Left renal pelvis (tissue), 4 donors: ENCODE data around the gene STRA8. TPM values are rescaled to one million over a fixed set of nuclear protein-coding genes. Genes with fewer than 3 reads are reported as not detected.
A peak's percentile ranks its signal among the peaks of the same experiment; 100 is the strongest.

Experiments used
- DNase-seq, 4 donors: peaks; one replicate each; pipeline ENCODE4 v3.0.0-alpha.2; 2013; ENCODE audit warnings: low read depth in 4 of 4, low spot score in 3 of 4
- polyA plus RNA-seq, 4 donors: library from polyadenylated mRNA; unstranded; fragments of 120-200 nt; gene quantifications; one replicate each; pipeline ENCODE4 v1.2.1, GENCODE V29; 2013; ENCODE audit not compliant: insufficient read length in 4 of 4

STRA8 gene
- polyA plus RNA-seq, 4 donors: 0.17 to 0.21 TPM; not detected in 2

GRCh38 chr7:135262623-135263320 is 29.1 kb downstream of the STRA8 start:
- no peak for DNase-seq

GRCh38 chr7:135263321-135263970 is 29.8 kb downstream of the STRA8 start:
- DNase-seq: no peak

DNA sequence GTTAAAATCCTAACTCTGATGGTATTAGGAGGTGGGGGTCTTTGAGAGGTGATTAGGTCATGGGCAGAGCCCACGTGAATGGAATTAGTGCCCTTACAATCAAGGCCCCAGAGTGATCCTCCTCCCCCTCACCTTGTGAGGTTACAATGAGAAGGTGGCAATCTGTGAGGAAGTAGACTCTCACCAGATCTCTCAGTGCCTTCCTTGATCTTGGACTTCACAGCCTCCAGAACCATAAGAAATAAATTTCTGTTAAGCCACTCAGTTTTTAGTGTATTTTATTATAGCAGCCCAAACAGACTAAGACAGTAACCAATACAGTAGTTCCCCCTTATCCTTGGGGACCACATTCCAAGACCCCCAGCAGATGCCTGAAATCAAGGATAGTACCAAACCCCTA is 32.0 kb downstream of the STRA8 start:
- DNase-seq: no peak

DNA sequence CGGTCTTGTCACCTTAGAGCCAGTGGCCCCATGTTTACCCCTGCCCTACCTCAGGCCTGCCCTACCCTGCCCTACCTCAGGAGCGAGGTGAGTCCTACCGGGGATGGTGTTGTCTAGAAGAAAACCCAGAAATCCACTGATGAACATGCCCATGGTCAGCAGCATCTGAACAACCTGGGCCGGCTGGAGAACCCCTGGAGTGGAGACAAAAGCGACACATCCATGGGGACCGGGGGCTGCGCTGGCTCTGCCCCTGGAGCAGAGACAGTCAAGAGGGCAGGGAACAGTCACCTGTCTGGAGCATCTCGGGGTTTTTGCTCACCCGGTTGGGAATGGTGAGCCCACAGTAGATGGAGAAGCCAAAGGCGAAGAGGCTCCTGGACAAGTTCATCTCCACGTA is 36.3 kb downstream of the STRA8 start:
- no peak for DNase-seq

GRCh38 chr7:135270577-135271254 is 37.1 kb downstream of the STRA8 start:
- no peak for DNase-seq

- no peak for DNase-seq
Observed at GRCh38 chr7:135271255-135271615, 37.6 kb downstream of the STRA8 start.

DNA sequence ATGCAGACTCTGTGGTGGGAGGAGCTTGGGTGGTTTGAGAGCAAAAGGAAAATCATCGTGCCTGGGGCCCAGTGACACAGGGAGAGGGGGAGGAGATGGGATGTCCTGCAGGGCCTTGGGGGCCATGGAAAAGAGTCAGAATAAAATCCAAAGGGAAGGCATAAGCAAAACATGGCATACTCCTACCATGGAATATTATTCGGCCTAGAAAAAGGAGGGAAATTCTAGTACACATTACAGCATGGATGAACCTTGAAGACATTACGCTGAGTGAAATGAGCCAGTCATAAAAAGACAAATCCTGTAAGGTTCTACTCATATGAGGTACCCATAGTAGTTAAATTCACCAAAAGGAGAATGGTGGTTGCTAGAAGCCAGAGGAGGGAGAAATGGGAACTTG is 38.7 kb downstream of the STRA8 start:
- no peak for DNase-seq

DNA sequence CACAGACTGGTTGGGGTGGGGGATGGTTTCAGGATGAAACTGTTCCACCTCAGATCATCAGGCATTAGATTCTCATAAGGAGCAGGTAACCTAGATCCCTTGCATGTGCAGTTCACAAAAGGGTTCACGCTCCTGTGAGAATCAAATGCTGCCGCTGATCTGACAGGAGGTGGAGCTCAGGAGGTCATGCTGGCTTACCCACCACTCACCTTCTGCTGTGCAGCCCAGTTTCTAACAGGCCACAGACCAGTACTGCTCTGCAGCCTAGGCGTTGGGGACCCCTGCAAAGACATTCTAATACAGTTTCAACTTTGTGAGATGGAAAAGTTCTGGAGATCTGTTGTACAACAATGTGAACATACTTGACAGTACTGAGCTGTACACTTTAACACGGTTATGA is 39.9 kb downstream of the STRA8 start:
- no peak for DNase-seq

DNA sequence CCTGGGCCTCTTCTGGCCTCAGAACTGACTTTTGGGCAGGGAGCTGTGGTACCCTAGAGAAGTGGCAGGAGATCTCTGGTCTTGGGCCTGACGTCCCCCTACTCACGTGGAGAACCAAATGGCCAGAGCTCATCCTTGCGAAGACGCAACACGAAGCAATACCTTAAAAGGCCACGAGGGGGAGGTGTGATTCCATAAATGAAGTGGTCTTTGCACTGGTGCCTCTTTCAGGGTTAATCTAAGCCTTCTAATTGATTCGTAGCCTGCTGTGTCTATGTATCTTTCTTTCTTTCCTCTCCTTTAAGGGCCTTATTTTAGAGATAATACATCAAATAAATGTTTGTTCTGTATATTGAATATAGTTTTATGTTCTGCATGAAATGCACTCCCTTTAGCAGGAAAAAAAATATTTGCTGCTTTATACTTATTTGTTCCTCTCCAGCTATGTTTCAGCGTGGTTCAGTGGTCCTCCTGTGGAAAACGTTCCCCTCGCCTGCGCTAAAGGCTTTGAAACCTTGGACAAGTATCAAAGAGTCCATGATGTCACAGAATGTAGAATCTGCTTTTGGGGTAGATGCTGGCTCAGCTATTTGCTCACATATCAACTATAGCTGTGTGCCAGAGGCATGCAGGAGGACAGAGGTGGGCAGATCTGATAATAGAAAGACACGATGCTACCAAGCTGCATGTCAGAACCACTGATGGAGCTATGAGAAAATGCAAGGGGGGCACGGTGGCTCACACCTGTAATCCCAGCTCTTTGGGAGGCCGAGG is 41.0 kb downstream of the STRA8 start:
- DNase-seq: peak in 3 of 4 donors; percentile 29 to 44 (median 42)

DNA sequence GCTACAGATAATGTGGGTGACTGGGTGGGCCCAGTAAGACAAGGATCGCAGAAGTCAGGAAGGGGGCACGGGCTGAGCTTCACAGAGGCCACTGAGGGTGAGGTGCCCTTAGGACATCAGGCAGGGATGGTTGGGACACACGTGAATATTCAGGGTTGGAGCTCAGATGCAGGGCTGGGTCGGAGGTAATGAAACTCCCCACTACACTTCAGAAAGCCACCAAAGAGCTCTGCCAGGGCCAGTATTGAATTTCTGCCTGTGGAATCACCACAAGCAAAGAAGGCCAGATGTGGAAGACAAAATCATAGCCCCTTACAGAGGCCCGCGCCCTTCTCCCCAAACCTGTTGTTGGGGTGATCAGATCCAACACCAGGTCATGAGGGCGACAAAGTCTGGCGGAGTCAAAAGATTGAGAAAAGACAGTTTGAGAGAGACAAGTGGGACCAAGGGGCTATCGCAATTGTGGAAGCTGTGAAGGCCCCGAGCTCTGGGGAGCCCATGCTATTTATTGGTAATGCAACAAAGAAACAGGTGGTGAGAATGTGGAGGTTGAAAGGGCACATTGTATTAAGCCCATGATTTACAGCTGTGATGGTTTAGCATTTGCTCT is 42.4 kb downstream of the STRA8 start:
- no peak for DNase-seq

DNA sequence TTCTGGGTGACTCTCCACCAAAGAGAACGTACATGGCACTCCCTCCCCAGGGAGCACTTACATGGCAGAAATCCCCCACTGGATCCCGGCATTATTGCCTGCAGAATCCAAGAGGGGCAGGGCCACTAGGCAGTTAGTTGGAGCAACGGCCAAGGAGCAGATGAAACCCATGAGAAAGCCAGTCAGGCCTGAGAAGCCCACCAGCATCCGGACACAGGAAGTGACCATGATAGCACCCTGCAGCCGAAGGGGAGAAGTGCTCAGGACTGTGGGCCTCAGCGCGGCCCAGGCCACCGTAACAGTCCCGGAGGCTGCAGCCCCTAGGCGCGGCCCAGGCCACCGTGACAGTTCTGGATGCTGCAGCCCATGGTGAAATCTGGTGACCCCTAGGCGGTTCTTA is 43.5 kb downstream of the STRA8 start:
- DNase-seq: no peak

GRCh38 chr7:135281363-135281949 is 47.8 kb downstream of the STRA8 start:
- peak; percentile 68 to 77 (median 72) for DNase-seq

DNA sequence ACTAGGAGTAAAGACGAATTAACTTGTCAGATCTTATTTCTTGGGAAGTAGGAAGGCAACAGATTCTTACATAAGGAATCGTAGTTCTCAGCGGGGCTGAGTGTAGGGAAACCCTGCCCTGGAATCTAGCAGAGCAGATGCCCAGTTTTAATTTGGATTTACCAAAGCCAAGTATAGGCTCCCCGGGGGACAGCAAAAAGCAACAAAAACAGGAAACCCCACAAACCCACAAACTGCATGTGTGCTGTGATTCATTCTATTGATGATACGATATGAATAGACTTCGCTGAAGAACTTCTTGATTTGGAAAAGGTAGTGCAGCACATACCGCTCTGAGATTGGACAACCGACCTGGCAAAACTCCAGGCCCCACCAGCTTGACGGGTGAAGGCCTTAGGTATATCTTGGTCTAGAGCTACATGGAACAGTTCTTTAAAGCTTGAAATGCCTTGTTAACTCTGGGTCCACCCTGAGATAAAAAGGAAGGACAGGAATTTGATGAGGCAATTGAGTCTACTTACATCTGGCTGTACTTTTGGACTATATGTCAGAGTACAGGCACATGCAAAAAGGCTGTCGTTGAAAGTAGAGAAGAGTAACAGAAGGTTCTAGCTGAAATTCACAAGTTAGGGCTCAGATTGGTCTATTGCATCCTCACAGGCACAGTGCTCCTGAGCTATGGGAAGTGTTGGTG is 49.1 kb downstream of the STRA8 start:
- DNase-seq: no peak

DNA sequence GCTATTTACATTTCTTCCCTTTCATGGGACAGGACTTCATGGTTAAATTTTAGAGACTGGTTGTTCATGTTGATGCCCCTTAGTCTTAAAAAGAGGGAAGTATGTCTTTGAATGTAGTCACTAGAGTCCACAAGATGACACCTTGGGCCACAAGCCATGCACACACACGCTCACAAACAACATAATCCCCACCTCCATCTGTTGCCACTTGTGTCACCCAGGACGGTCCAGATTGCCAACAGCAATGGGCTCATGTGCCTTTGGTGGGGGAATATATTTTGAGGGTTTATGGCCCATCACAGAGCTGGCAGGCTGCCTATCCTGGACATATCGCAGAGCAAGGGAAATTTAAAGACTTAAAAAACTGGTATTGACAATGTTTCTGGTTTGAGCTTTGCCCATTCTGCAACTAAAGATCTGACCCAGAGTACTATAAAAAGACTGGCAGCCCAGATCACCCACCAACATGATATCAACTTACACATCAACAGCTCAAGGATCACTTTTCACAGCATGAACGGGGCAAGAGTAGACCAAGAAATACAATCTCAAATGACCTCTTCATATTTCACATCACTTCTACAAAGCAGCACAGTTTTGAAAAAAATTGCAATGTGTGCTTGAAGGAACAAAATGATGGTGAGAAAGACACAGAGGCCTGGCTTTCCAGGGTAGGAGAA is 50.5 kb downstream of the STRA8 start:
- no peak for DNase-seq

GRCh38 chr7:135285547-135286233 is 52.1 kb downstream of the STRA8 start:
- DNase-seq: no peak

- no peak for DNase-seq
Observed at GRCh38 chr7:135286876-135287275, 53.2 kb downstream of the STRA8 start.

- DNase-seq: no peak
Observed at GRCh38 chr7:135290594-135290993, 57.0 kb downstream of the STRA8 start.

- no peak for DNase-seq
Observed at GRCh38 chr7:135291809-135292253, 58.2 kb downstream of the STRA8 start.

- no peak for DNase-seq
Observed at GRCh38 chr7:135299235-135299634, 65.6 kb downstream of the STRA8 start.
